C4-2B (cell line): ENCODE data around the gene PTPRT.

Experiments
- H3K27ac ChIP-seq: fragments of 450-650 bp; 2 replicates; pipeline ENCODE4 v1.5.1; 2017
- ZFX ChIP-seq: fragments of 450-650 bp; IDR thresholded peaks from 2 replicates; pipeline ENCODE4 v1.6.1; 2017
- TF ChIP-seq, protein P1 (sequence below): fragments of 450-650 bp; conservative IDR thresholded peaks from 2 replicates; pipeline ENCODE4 v1.5.1; 2017; ENCODE audit warnings: mild to moderate bottlenecking

PTPRT gene

DNA sequence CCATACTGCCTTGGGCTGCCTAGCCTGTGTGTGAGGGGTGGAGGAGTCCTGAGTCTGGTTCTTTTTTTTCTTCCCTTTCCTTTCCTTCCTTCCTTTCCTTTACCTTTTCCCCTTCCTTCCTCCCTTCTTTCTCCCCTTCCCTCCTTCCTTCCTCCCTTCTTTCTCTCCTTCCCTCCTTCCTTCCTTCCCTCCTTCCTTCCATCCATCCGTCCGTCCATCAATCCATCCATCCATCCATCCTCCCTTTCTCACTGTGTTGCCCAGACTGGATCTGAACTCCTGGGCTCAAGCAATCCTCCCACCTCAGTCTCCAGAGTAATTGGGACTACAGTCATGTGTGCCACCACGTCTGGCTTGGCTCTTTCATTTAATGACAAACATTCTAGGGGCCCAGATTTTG lies 820.8 kb downstream of the PTPRT start:
- no peak overlapping the region for H3K27ac ChIP-seq
- TF ChIP-seq ZFX = no peak
- TF ChIP-seq, protein P1, sequence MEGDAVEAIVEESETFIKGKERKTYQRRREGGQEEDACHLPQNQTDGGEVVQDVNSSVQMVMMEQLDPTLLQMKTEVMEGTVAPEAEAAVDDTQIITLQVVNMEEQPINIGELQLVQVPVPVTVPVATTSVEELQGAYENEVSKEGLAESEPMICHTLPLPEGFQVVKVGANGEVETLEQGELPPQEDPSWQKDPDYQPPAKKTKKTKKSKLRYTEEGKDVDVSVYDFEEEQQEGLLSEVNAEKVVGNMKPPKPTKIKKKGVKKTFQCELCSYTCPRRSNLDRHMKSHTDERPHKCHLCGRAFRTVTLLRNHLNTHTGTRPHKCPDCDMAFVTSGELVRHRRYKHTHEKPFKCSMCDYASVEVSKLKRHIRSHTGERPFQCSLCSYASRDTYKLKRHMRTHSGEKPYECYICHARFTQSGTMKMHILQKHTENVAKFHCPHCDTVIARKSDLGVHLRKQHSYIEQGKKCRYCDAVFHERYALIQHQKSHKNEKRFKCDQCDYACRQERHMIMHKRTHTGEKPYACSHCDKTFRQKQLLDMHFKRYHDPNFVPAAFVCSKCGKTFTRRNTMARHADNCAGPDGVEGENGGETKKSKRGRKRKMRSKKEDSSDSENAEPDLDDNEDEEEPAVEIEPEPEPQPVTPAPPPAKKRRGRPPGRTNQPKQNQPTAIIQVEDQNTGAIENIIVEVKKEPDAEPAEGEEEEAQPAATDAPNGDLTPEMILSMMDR = no peak

DNA sequence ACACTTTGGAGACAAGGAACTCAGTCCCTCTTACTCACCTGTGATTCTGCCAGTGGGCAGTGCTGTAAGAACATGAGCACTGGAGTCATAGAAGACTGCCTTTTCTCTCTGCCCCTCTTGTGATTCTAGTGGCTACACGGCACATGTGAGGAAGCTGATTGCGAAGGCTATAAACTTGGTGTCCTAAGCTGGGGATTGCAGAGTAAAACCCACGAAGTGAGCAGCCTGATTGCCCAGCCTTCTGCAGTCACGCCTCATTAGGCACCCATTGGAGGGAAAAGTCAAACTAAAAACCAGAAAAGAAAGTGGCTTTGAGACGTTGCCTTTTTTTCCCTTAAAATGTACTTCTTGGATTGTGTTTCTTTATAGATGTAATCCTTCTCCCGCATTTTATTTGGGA lies 823.1 kb downstream of the PTPRT start:
- H3K27ac ChIP-seq = no peak overlapping the region
- TF ChIP-seq ZFX = no peak
- TF ChIP-seq, protein P1 = no peak

DNA sequence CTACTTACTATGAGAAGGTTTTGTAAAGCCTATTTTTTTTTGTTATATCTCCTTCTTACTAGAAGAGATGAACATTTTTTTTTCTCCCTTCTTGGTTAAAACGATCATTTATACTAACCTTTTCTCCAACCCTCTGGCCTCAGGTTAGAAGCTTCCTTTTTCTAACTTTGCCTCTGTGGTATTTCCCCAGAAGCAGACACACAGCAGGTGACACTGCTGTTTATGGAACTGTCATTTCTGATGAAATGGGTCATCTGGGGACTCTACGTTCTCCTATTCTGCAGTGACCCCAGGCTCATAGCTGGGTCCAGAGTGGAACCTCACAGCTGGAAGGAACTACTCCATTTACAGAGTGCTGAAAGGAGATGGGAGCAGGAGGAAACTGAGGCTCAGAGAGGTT lies 825.3 kb downstream of the PTPRT start:
- TF ChIP-seq ZFX = no peak
- TF ChIP-seq, protein P1 = no peak
- no peak overlapping the region for H3K27ac ChIP-seq

DNA sequence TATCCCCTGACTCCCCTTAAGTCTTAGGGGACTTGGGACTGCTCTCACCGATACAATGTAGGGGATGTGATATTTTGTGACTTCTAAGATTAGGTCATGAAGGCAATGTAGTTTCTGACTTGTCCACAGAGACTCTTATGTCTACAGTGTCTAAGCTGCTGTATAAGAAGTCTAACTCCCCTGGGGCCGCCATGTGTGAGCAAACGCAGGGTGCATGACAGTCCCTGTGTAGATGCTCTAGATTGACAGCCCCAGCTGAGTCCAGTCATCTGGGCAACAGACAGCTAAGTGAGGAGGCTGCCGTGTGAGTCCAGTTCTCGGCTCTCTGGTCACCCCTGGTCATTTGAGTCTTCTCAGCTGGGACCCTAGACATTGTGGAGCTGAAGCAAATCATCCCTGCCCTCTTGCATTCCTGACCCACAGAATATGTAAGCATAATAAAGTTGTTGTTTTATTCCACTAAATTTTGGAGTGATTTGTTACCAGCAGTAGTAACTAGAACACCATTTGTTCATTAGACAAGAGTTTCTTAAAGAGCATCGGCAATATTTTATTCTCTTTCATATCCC lies 828.2 kb downstream of the PTPRT start:
- H3K27ac ChIP-seq = no peak overlapping the region
- TF ChIP-seq ZFX = no peak
- TF ChIP-seq, protein P1 = no peak

DNA sequence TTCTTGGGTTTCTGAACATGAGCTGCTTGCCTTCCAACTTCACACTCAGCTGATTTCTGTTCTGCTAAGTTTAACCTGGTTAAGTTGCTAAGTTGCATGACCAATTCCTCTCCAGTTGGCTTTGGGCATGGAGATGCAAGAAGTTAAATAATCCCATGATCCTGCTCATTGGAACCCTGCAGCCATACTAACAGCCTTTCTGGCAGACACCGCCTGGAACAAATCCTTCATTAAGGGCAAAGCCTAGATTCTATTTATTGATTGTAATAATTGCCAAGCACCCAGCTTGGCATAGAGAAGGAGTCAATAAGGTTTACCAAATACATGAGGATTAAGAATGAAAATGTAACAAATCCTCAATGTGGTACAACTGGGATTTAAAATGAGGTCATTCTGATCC lies 829.1 kb downstream of the PTPRT start:
- no peak overlapping the region for H3K27ac ChIP-seq
- TF ChIP-seq ZFX = no peak
- TF ChIP-seq, protein P1 = no peak

DNA sequence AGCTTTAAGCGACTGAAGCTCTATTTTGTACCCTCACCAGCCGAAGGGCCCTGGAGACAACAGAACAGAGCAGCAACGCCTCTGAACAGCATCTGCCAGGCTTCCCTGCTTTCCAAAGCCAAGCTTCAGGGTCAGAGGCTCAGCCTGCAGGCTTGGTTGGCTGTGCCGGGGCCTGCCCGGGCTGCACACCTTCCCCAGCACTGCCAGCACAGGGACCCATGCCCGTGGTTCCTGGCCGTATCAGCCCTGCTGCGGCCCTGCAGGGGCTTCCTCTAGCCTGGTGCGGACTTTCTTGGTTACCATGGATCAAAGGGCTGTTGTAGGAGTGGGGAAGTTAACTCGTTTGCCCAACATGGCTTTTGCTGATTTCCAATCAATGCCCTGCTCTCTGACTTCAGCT lies 830.1 kb downstream of the PTPRT start:
- no peak for TF ChIP-seq ZFX
- TF ChIP-seq, protein P1 = no peak
- no peak overlapping the region for H3K27ac ChIP-seq

DNA sequence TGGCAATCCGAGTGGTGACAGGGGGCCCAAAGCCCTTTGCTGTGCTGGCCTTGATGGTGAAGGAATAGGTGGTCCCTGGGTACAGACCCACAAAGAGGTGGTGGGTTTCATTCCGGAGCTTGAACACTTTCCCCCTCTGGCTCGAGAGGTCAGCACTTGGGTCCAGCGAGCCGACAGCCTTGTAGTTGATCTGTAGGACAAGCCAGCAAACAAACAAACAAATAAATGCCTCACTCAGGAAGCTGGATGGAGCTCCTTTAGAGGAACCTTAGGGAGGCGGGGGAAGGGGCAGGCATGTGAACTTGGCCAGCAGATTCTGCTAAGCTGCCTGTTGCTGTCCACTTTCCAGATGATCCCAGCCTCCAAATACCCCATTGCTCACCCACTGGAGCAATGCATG lies 837.6 kb downstream of the PTPRT start:
- TF ChIP-seq, protein P1 = no peak
- no peak for TF ChIP-seq ZFX
- H3K27ac ChIP-seq = no peak overlapping the region
